ENCODE data around the gene NPPA. TPM values are rescaled to one million over a fixed set of nuclear protein-coding genes. Genes with fewer than 3 reads are reported as not detected.
A peak's percentile ranks its signal among the peaks of the same experiment; 100 is the strongest.

The NPPA gene
- total RNA-seq, 1 experiment from 2014 or later = not detected

DNA sequence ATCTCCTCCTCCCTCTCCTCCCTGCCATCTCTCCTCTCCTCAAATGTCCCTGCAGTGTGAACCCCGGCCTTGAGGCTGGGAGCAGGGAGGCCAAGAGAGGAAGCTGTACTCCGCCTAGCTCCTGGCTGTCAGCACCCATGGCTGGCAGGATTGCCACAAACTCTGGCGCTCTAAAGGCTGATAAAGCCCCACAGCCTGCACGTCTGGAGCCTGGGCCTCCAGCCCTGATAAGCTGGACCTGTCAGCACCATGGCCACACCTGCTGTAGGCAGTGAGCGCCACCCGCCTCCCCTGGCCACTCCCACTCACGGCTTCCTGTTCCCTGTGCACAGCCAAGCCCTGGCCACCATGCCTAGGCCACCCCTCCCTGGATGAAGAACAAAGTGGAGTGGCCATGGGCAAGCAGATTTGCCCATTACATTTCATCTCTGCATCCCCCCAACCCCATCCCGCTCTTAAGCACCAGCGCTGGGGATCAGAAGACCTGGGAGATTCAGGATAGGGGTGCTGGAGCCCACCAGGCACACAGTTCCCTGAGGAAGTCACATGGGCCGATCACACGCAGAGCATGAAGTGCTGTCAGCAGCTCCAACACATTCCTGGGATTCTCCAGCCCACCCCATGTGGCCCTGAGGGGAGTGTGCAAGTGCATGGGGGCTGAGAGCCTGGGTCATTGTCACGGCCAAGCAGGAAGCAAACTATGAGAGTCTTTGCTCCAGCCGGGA is 35.4 kb upstream of the NPPA start:
- no peak overlapping the region for H2AFZ ChIP-seq
- DNase-seq = peak in 1 of 2 experiments; percentile 34
- H3K27ac ChIP-seq = no peak overlapping the region
- peaks cover 10% of the 10 kb centered on the region; the same call in 1 of the 2 replicates for H3K27me3 ChIP-seq (ENCODE audit: insufficient read depth, low read depth)
- no peaks in the 10 kb centered on the region for H3K9me2 ChIP-seq (ENCODE audit: insufficient read depth)
- TF ChIP-seq EZH2 (IDR thresholded peaks at IDR 0.05; ENCODE audit: low read depth) = no peak
- TF ChIP-seq, protein P1, sequence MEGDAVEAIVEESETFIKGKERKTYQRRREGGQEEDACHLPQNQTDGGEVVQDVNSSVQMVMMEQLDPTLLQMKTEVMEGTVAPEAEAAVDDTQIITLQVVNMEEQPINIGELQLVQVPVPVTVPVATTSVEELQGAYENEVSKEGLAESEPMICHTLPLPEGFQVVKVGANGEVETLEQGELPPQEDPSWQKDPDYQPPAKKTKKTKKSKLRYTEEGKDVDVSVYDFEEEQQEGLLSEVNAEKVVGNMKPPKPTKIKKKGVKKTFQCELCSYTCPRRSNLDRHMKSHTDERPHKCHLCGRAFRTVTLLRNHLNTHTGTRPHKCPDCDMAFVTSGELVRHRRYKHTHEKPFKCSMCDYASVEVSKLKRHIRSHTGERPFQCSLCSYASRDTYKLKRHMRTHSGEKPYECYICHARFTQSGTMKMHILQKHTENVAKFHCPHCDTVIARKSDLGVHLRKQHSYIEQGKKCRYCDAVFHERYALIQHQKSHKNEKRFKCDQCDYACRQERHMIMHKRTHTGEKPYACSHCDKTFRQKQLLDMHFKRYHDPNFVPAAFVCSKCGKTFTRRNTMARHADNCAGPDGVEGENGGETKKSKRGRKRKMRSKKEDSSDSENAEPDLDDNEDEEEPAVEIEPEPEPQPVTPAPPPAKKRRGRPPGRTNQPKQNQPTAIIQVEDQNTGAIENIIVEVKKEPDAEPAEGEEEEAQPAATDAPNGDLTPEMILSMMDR (conservative IDR thresholded peaks at IDR 0.05) = no peak
- H3K9me3 ChIP-seq (ENCODE audit: insufficient read depth, low read depth) = no peaks in the 10 kb centered on the region
- no peak overlapping the region for H3K4me3 ChIP-seq
- intact Hi-C loops (cut with micrococcal nuclease; ENCODE audit: unreplicated experiment) = no loop called here
- H3K36me3 ChIP-seq (ENCODE audit: low read depth) = no peaks in the 10 kb centered on the region
- H4K20me1 ChIP-seq (ENCODE audit: insufficient read depth) = no peaks in the 10 kb centered on the region
- CTCF ChIA-PET = no interaction called here
- no peaks in the 10 kb centered on the region for H3K79me2 ChIP-seq (ENCODE audit: low read depth)
- no TSS peak for BruUV-seq (replicated peaks)
- POLR2A ChIA-PET (ENCODE audit: unreplicated experiment) = no interaction called here
- no peaks in the 10 kb centered on the region for H3F3A ChIP-seq (ENCODE audit: insufficient read depth, low read depth)
- H3K4me2 ChIP-seq = no peak overlapping the region
- H3K4me1 ChIP-seq (replicated peaks; ENCODE audit: insufficient read depth) = no peaks in the 10 kb centered on the region

DNA sequence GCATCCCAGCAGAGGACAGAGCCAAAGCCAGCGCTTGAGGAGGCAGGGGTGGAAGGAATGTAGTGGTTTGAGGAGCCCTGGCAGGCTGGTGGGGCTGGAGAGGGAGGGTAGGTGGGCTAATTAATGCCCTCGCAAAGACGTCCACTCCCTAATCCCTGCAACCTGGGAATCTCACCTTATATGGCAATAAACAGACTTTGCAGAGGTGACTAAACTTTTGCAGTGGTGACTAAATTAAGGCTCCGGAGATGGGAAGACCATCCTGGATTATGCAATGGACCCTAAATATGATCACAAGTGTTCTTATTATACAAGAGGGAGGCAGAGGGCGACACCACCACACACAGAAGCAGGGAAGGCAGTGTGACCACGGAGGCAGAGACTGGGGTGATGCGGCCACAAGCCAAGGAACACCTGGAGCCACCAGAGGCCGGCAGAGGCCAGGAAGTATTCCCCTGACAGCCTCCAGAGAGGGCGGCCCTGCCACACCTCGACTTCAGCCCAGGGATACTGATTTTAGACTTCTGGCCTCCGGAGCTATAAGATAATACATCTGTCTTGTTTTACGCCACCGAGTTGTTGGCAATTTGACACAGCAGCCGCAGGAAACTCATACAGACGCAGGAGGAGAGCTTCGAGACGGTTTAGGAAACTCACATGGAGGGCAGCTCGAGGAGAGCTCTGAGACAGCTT is 34.3 kb upstream of the NPPA start:
- Histone ChIP-seq H2AFZ (no peak overlapping the region), H3K27ac (no peak overlapping the region), H3F3A (ENCODE audit: insufficient read depth, low read depth) (no peaks in the 10 kb centered on the region), H3K4me1 (replicated peaks; ENCODE audit: insufficient read depth) (no peaks in the 10 kb centered on the region), H3K4me3 (no peak overlapping the region), H3K36me3 (ENCODE audit: low read depth) (no peaks in the 10 kb centered on the region), H3K9me3 (ENCODE audit: insufficient read depth, low read depth) (no peaks in the 10 kb centered on the region), H3K4me2 (no peak overlapping the region), H3K27me3 (ENCODE audit: insufficient read depth, low read depth) (peaks cover 14% of the 10 kb centered on the region; the same call in 1 of the 2 replicates), H3K9me2 (ENCODE audit: insufficient read depth) (no peaks in the 10 kb centered on the region), H4K20me1 (ENCODE audit: insufficient read depth) (no peaks in the 10 kb centered on the region), H3K79me2 (ENCODE audit: low read depth) (no peaks in the 10 kb centered on the region)
- ChIA-PET POLR2A (ENCODE audit: unreplicated experiment) (no interaction called here), CTCF (no interaction called here)
- intact Hi-C loops (cut with micrococcal nuclease; ENCODE audit: unreplicated experiment) = no loop called here
- no peak for TF ChIP-seq EZH2 (IDR thresholded peaks at IDR 0.05; ENCODE audit: low read depth)
- TF ChIP-seq, protein P1 (conservative IDR thresholded peaks at IDR 0.05) = no peak
- no TSS peak for BruUV-seq (replicated peaks)
- no peak for DNase-seq

DNA sequence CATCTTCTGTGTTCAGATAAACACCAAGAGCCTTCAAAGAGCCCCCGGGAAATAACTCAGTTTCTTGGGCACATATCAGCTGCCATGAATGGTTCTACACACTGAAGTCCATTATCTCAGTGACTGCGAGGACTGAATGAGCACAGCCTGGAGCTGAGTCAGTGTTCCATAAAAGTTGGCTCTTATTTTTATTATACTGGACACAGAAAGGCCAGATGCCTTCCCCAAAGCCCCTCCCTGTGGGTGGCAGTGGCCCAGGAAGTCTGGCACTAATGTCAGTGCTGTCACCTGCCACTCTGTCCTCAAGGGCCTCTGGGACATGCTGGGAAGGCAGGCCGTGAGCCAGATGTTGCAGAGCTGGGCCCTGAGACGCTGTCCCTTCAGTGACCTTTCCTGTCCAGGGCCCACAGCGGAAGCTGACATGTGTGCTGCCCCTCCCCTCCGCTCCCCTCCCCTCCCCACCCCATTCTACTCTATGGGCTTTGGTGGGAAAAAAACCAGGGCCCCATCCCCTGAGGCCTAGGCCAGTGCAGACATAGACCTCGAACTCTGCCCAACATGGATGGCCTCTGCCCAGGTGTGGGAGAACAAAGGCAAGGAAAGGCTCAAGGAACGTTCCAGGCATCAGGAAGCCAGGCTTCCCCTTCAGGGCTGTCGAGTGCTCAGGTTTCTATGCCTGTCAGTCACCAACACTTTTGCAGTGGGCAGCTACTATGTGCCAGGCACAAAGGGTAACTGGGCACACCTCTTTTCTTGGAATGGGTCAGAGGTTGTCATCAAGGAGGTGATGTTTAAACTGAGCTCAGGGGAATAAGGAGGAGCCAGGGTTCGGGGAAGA is 33.5 kb upstream of the NPPA start:
- Histone ChIP-seq H3K27ac (no peak overlapping the region), H3K79me2 (ENCODE audit: low read depth) (no peaks in the 10 kb centered on the region), H3K9me3 (ENCODE audit: insufficient read depth, low read depth) (no peaks in the 10 kb centered on the region), H3K36me3 (ENCODE audit: low read depth) (no peaks in the 10 kb centered on the region), H2AFZ (no peak overlapping the region), H4K20me1 (ENCODE audit: insufficient read depth) (no peaks in the 10 kb centered on the region), H3K4me3 (no peak overlapping the region), H3K4me2 (no peak overlapping the region), H3K9me2 (ENCODE audit: insufficient read depth) (no peaks in the 10 kb centered on the region), H3F3A (ENCODE audit: insufficient read depth, low read depth) (no peaks in the 10 kb centered on the region), H3K27me3 (ENCODE audit: insufficient read depth, low read depth) (peaks cover 18% of the 10 kb centered on the region; the same call in 1 of the 2 replicates), H3K4me1 (replicated peaks; ENCODE audit: insufficient read depth) (no peaks in the 10 kb centered on the region)
- TF ChIP-seq, protein P1 (conservative IDR thresholded peaks at IDR 0.05) = no peak
- TF ChIP-seq EZH2 (IDR thresholded peaks at IDR 0.05; ENCODE audit: low read depth) = no peak
- CTCF ChIA-PET = no interaction called here
- no TSS peak for BruUV-seq (replicated peaks)
- intact Hi-C loops (cut with micrococcal nuclease; ENCODE audit: unreplicated experiment) = no loop called here
- no peak for DNase-seq
- POLR2A ChIA-PET (ENCODE audit: unreplicated experiment) = no interaction called here
